Right atrium auricular region (tissue), 2 donors: ENCODE measurements around the gene NUP205. TPM values are rescaled to one million over a fixed set of nuclear protein-coding genes. Genes with fewer than 3 reads are reported as not detected.
"Not testable (repeated sequence)": the region's sequence is repeated elsewhere in the genome, so short reads cannot be mapped to it uniquely, and the experiment has no call there.

ENCODE experiments used
- DNase-seq: peaks from one replicate; pipeline ENCODE4 v3.0.0-alpha.2; 2019; ENCODE audit warnings: low spot score
- H3K27ac ChIP-seq, 2 donors: fragments of 200-600 bp; sonication (generic); 1 replicate in 1 of 2; 2 replicates in 1 of 2; pipeline ENCODE4 v1.5.1; 2016 to 2019
- H3K27me3 ChIP-seq, 2 donors: fragments of 200-600 bp; sonication (generic); one replicate each; pipeline versions ENCODE4 v1.5.1 to v1.6.0; 2017 to 2019
- H3K36me3 ChIP-seq: fragments of 200-600 bp; sonication (generic); one replicate; pipeline ENCODE4 v1.5.1; 2016
- H3K4me1 ChIP-seq, 2 donors: fragments of 200-600 bp; sonication (generic); one replicate each; pipeline versions ENCODE4 v1.5.1 to v1.6.0; 2017 to 2019
- H3K4me3 ChIP-seq, 2 donors: fragments of 200-600 bp; sonication (generic); 1 replicate in 1 of 2; 2 replicates in 1 of 2; pipeline ENCODE4 v1.5.1; 2017 to 2019; ENCODE audit warnings: mild to moderate bottlenecking in 1 of 2, moderate library complexity in 1 of 2
- H3K9me3 ChIP-seq, 2 donors: fragments of 200-600 bp; sonication (generic); one replicate each; pipeline ENCODE4 v1.5.1; 2019
- CTCF ChIP-seq, 2 donors: fragments of 200-600 bp; sonication (generic); IDR thresholded peaks; one replicate each; pipeline ENCODE4 v1.5.1; 2019; ENCODE audit warnings: antibody characterized with exemption in 2 of 2
- total RNA-seq, 2 donors: library from RNA; depleted of rRNA; stranded (reverse); fragments of >200 nt; gene quantifications; one replicate each; pipeline ENCODE4 v1.1.0, GENCODE V29; 2016

NUP205 gene
- total RNA-seq, 2 donors from 2014 or later, result 14.3 to 17.2 TPM

GRCh38 chr7:135692055-135692454 is 134.3 kb downstream of the NUP205 start:
- H3K9me3 ChIP-seq, result no peaks in the 10 kb centered on the region
- no peak overlapping the region for H3K27ac ChIP-seq
- no peak overlapping the region for H3K4me3 ChIP-seq
- no peaks in the 10 kb centered on the region for H3K4me1 ChIP-seq
- TF ChIP-seq CTCF (IDR thresholded peaks at IDR 0.05), result no peak
- DNase-seq, result no peak
- H3K36me3 ChIP-seq, result peaks cover 12% of the 10 kb centered on the region
- H3K27me3 ChIP-seq, result no peaks in the 10 kb centered on the region

GRCh38 chr7:135692606-135693005 is 134.9 kb downstream of the NUP205 start:
- peaks cover 12% of the 10 kb centered on the region for H3K36me3 ChIP-seq
- H3K27me3 ChIP-seq, H3K9me3 ChIP-seq, H3K4me3 ChIP-seq, H3K4me1 ChIP-seq, DNase-seq, H3K27ac ChIP-seq: not testable (repeated sequence)

- DNase-seq, result no peak
- TF ChIP-seq CTCF (IDR thresholded peaks at IDR 0.05), result no peak
- Histone ChIP-seq H3K36me3 (peaks cover 12% of the 10 kb centered on the region), H3K27ac (peak overlapping the region in 1 of 2 donors; percentile 12), H3K27me3 (no peaks in the 10 kb centered on the region), H3K4me1 (no peaks in the 10 kb centered on the region), H3K4me3 (no peak overlapping the region), H3K9me3 (no peaks in the 10 kb centered on the region)
Observed at GRCh38 chr7:135693558-135693957, 135.8 kb downstream of the NUP205 start.

GRCh38 chr7:135697276-135698049 is 139.7 kb downstream of the NUP205 start:
- H3K4me3 ChIP-seq, result no peak overlapping the region
- H3K27ac ChIP-seq, result no peak overlapping the region
- no peaks in the 10 kb centered on the region for H3K9me3 ChIP-seq
- no peaks in the 10 kb centered on the region for H3K27me3 ChIP-seq
- no peak for TF ChIP-seq CTCF (IDR thresholded peaks at IDR 0.05)
- H3K36me3 ChIP-seq, result peaks cover 8% of the 10 kb centered on the region
- no peaks in the 10 kb centered on the region for H3K4me1 ChIP-seq
- no peak for DNase-seq

Other genes with a start within 250 kb of the NUP205 start
- gene CNOT4, start 47.8 kb upstream of the NUP205 start, total RNA-seq, result 10 to 100 TPM; 23.3 to 25.3 TPM
- gene STMP1, start 104.6 kb downstream of the NUP205 start, total RNA-seq, result 10 to 100 TPM; 11.9 to 13.4 TPM
- under 1 TPM in 1 of 2 donors, not detected in 1; 0.12 TPM for gene SLC13A4, start 170.3 kb downstream of the NUP205 start, total RNA-seq
- gene FAM180A, start 190.9 kb downstream of the NUP205 start, total RNA-seq, result 1 to 10 TPM; 4.0 to 5.9 TPM